OCI-LY1 (cell line): Measurements from ENCODE around the gene P2RY8.

Experiments used
- H2AFZ ChIP-seq: fragments of 200-600 bp; sonication (generic), shearing (Covaris generic); 2 replicates; pipeline ENCODE4 v1.6.0; 2014; ENCODE audit warnings: antibody characterized with exemption, mild to moderate bottlenecking, low read length
- H3F3A ChIP-seq: fragments of 200-600 bp; sonication (generic), shearing (Covaris generic); 2 replicates; pipeline ENCODE4 v1.6.0; 2014; ENCODE audit warnings: mild to moderate bottlenecking, antibody characterized with exemption, low read length, moderate library complexity; ENCODE audit not compliant: insufficient read depth
- H3K27ac ChIP-seq: fragments of 200-600 bp; sonication (generic); 2 replicates; pipeline ENCODE4 v1.5.1; 2014; ENCODE audit warnings: low read length, mixed run types, mild to moderate bottlenecking, low read depth; ENCODE audit not compliant: poor library complexity, severe bottlenecking
- H3K27me3 ChIP-seq: fragments of 200-600 bp; sonication (generic); 2 replicates; pipeline ENCODE4 v1.6.0; 2014; ENCODE audit warnings: antibody characterized with exemption, mild to moderate bottlenecking, low read length, moderate library complexity; ENCODE audit not compliant: insufficient read depth
- H3K36me3 ChIP-seq: fragments of 200-600 bp; sonication (generic); 2 replicates; pipeline ENCODE4 v1.6.1; 2014; ENCODE audit warnings: mild to moderate bottlenecking, antibody characterized with exemption, low read length, moderate library complexity, mixed read lengths; ENCODE audit not compliant: insufficient read depth
- H3K4me1 ChIP-seq: fragments of 200-600 bp; sonication (generic); 2 replicates; pipeline ENCODE4 v1.5.1; 2014; ENCODE audit warnings: mild to moderate bottlenecking, low read length, moderate library complexity; ENCODE audit not compliant: insufficient read depth, severe bottlenecking
- H3K4me2 ChIP-seq: fragments of 200-600 bp; sonication (generic), shearing (Covaris generic); 2 replicates; pipeline ENCODE4 v1.6.1; 2014; ENCODE audit warnings: low read length
- H3K4me3 ChIP-seq: fragments of 200-600 bp; sonication (generic); 2 replicates; pipeline ENCODE4 v1.5.1; 2014; ENCODE audit warnings: low read length, low read depth, mild to moderate bottlenecking, mixed read lengths; ENCODE audit not compliant: poor library complexity, severe bottlenecking
- H3K79me2 ChIP-seq: fragments of 200-600 bp; shearing (Covaris generic); 2 replicates; pipeline ENCODE4 v1.6.1; 2016; ENCODE audit warnings: mixed run types, low read length, mixed read lengths; ENCODE audit not compliant: insufficient read depth
- H3K9ac ChIP-seq: fragments of 200-600 bp; sonication (generic), shearing (Covaris generic); 2 replicates; pipeline ENCODE4 v1.6.1; 2014; ENCODE audit warnings: mild to moderate bottlenecking, low read length, mixed read lengths
- H3K9me2 ChIP-seq: fragments of 200-600 bp; sonication (generic), shearing (Covaris generic); 2 replicates; pipeline ENCODE4 v1.6.1; 2014; ENCODE audit warnings: low read depth, mild to moderate bottlenecking, low read length, mixed read lengths
- H3K9me3 ChIP-seq: fragments of 200-600 bp; shearing (Covaris generic); 2 replicates; pipeline ENCODE4 v1.6.1; 2014; ENCODE audit warnings: low read length, mixed read lengths
- H4K20me1 ChIP-seq: fragments of 200-600 bp; sonication (generic), shearing (Covaris generic); 2 replicates; pipeline ENCODE4 v1.6.0; 2016; ENCODE audit warnings: mild to moderate bottlenecking, low read length; ENCODE audit not compliant: insufficient read depth
- CTCF ChIP-seq: fragments of 200-600 bp; sonication (generic), shearing (Covaris generic); IDR thresholded peaks from 2 replicates; pipeline ENCODE4 v1.5.1; 2017; ENCODE audit warnings: mild to moderate bottlenecking, antibody characterized with exemption, low read length, moderate library complexity, mixed read lengths
- EZH2 ChIP-seq: fragments of 200-600 bp; sonication (generic), shearing (Covaris generic); IDR thresholded peaks from 2 replicates; pipeline ENCODE4 v1.8.0; 2017; ENCODE audit warnings: borderline replicate concordance, mixed run types, mild to moderate bottlenecking, antibody characterized with exemption, low read length, moderate library complexity, mixed read lengths

The P2RY8 gene

GRCh38 chrX:1554469-1555210 is 17.7 kb upstream of the P2RY8 start:
- peaks cover 5% of the 10 kb centered on the region; the same call in 1 of the 2 replicates for H3K36me3 ChIP-seq
- 0 out of 2 replicates have a peak overlapping the region, but pooled peaks have one; percentile 19 for H2AFZ ChIP-seq
- peak overlapping the region; percentile 9; the same call in 1 of the 2 replicates for H3K4me2 ChIP-seq

GRCh38 chrX:1551959-1552546 is 15.1 kb upstream of the P2RY8 start:
- peaks cover 10% of the 10 kb centered on the region; the same call in 1 of the 2 replicates for H3K9me3 ChIP-seq
- H3K79me2 ChIP-seq = no peaks in the 10 kb centered on the region
- H2AFZ ChIP-seq = no peak overlapping the region
- no peaks in the 10 kb centered on the region for H3K9me2 ChIP-seq
- no peak overlapping the region for H3K9ac ChIP-seq
- no peak overlapping the region for H3K4me3 ChIP-seq
- H3K27me3 ChIP-seq = no peaks in the 10 kb centered on the region
- H3K4me2 ChIP-seq = no peak overlapping the region
- H3K27ac ChIP-seq = no peak overlapping the region
- H4K20me1 ChIP-seq = no peaks in the 10 kb centered on the region
- no peak for TF ChIP-seq EZH2
- TF ChIP-seq CTCF = no peak
- no peaks in the 10 kb centered on the region for H3F3A ChIP-seq
- peaks cover 16% of the 10 kb centered on the region for H3K36me3 ChIP-seq
- H3K4me1 ChIP-seq = peaks cover 36% of the 10 kb centered on the region

More at GRCh38 chrX:1554469-1555210, 17.7 kb upstream of the P2RY8 start:
- H3F3A ChIP-seq = no peaks in the 10 kb centered on the region
- no peak overlapping the region for H3K9ac ChIP-seq
- no peaks in the 10 kb centered on the region for H3K9me2 ChIP-seq
- H3K27me3 ChIP-seq = 0 out of 2 replicates have a peak, but pooled peaks cover 3% of the 10 kb centered on the region
- peak overlapping the region; percentile 44 for H3K27ac ChIP-seq
- peak overlapping the region; percentile 3 for H3K4me3 ChIP-seq
- TF ChIP-seq CTCF (no peak), EZH2 (no peak)
- H3K4me1 ChIP-seq = peaks cover 27% of the 10 kb centered on the region
- no peaks in the 10 kb centered on the region for H4K20me1 ChIP-seq
- no peaks in the 10 kb centered on the region for H3K79me2 ChIP-seq
- H3K9me3 ChIP-seq = peaks cover 4% of the 10 kb centered on the region; the same call in 1 of the 2 replicates

GRCh38 chrX:1546691-1547251 is 9.8 kb upstream of the P2RY8 start:
- Histone ChIP-seq H3K79me2 (no peaks in the 10 kb centered on the region), H3K27me3 (no peaks in the 10 kb centered on the region), H2AFZ (no peak overlapping the region), H3K9me2 (no peaks in the 10 kb centered on the region), H3K4me3 (no peak overlapping the region), H3K4me2 (no peak overlapping the region), H3K27ac (no peak overlapping the region), H3K36me3 (peaks cover 25% of the 10 kb centered on the region), H3K4me1 (peaks cover 36% of the 10 kb centered on the region), H4K20me1 (no peaks in the 10 kb centered on the region), H3F3A (no peaks in the 10 kb centered on the region), H3K9ac (no peak overlapping the region), H3K9me3 (peaks cover 8% of the 10 kb centered on the region; the same call in 1 of the 2 replicates)
- TF ChIP-seq CTCF (no peak), EZH2 (no peak)
